Measurements from ENCODE around the gene TUSC1.
"Not testable (repeated sequence)": the region's sequence is repeated elsewhere in the genome, so short reads cannot be mapped to it uniquely, and the experiment has no call there.

The TUSC1 gene

DNA sequence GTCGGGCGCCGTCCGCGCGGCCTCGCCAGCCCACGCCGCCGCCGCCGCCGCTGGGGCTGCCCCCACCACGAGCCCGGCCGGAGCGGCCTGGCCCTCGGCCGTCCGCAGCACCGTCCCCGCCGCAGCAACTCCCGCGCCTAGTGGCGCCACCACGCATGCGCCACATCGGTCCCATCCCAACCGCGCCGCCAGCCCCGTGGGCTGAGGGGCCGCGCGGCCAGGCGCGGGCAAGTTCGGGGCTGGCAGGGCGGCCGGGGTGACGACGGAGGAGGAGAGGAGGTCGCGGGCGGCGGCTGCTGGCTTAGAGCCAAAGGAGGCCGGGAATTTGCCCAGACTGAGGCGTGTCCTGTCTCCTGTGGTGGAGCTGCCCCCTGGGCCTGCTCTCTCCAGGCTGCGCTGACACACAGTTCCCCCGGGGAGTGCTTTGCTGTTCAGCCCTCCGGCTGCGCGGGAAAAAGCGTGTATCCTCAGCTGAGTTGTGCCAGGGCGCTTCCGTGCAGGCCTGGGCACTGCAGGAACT lies at the start of gene TUSC1:
TSS of gene TUSC1 (minus strand) at position 298 of the 520 bp plus-strand sequence. CDS start at position 166, 132 bp downstream.
- DNase-seq (ENCODE audit: low read depth), result peak; percentile 64

DNA sequence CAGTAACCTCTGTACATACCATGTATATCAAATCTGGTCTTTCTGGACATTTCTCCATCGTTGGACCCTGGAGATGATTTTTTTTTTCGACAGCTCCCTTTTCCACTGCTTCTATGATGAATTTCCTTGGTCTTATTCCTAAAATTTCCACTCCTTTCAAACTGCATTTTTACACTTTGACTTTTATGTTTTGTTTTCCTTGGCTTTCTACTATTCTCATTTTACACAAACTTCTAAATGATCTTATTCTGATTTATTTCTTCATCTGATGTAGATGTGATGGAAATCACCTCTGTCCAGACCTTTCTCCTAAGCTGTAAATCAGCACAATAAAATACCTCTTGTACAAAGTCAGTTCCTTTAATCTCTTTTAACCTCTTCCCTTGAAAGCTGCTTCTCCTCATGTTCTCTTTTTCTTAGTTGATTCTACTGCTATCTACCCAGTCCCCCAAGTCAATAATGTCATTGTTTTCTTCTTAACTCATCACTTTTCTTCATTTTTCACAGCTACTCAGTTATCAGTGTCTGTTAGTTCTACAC lies 48.7 kb upstream of the TUSC1 start:
- DNase-seq (ENCODE audit: low read depth), result no peak

DNA sequence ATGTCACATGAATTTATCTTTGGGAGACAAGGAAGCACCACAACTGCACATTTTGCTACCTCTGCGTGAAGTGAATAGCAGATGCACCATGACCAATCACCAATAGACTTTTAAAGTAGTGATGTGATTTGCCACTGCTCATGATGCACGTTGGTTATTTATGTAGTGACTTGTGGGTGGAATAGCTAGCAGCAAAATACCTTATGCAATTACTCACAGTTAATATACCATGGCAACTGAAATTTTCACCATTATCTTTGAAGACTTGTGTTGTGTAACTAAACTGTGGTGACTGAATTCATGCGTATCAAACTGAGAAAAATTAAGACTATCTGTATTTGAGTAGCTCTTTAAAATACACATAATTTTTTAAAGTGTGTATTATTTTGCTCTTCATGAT lies 46.2 kb upstream of the TUSC1 start:
- DNase-seq (ENCODE audit: low read depth), result no peak

DNA sequence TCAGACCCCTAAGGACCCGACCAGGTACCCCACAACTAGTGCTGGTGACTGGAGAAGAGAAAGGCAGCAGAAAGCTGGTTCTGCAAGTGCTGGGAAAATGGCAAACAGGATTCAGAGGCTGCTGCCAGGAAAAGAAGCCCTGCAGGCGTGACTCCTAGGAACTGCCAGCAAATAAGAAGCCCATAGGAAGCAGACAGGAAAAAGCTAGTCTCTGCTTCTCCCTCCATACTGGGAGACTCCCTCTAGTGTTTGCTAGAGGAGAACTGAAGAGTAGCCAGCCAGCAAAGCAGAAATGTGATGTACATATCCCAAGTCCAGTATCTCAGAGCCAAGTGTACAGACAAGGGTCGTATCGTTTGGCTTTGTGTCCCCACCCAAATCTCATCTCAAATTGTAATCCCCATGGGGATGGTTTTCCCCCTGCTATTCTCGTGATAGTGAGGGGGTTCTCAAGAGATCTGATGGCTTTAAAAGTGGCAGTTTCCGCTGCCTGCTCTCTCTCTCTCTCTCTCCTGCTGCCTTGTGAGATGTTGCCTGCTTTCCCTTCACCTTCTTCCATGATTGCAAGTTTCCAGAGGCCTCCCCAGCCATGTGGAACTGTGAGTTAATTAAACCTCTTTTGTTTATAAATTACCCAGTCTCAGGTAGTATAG lies 38.1 kb upstream of the TUSC1 start:
- DNase-seq (ENCODE audit: low read depth), result peak; percentile 2

DNA sequence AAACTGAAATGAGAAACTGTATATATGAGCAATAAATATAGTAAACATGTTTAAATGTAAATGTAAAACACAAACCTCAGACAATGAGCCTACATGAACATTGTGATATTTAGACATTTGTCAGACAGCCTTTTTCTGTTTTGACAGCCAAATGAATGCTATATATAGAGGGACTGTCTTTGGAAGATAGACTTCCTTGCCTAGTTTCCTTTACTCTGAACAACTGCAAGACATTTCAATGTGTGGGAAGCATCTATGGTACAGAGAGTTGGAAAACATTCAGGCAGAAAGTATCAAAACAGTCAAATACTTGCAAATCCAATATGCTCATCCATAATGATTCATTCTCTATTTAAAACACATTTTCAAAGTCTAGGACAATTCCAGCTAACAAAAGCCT lies 31.7 kb upstream of the TUSC1 start:
- DNase-seq (ENCODE audit: low read depth), result no peak

DNA sequence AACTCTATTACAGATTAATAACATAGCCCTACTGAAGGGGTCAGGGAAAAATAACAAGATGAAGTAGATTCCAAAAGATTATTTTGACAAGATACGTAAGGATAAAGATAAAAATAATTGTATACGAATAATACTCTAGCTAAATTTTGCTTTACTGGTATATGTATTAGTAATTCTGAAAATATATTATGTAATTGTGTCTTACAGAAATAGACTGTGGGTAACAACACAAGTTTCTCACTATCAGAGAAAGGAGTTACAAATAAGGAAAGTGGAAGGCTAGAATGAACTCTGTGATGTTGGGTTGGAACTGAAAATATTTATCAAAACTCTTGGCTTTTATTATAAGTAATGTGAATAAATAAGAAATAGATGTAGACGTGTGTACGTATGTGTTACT lies 26.6 kb upstream of the TUSC1 start:
- no peak for DNase-seq (ENCODE audit: low read depth)

DNA sequence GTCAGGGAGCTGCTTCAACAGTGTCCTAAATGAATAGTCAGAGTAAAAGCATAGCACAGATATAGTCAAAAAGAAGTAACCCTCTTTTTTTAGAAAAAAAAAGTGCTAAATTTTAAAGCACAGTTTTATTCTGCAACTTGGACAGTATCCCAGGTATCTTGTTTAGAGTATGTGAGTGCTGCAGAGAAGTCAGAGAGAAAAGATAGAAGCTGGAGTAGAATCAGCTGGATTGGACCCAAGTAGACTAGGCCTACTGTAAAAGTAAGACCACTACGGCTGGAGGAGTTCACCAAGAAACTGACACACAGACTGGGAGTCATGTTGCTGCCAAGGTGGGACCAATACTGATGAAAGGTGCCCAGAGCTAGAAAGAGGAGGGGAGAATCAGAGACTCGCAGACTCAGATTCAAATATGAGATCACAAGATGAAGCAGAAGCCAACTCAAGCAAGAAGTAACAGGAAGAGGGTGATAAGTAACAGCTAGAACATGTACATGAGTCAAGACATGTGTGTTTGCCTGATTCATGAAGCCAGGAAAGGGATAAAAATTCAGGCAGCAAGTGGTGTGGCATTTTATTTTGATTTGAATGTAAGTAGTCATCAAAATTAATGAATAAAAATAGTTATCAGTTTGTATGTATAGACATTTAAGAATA lies 25.6 kb upstream of the TUSC1 start:
- no peak for DNase-seq (ENCODE audit: low read depth)

DNA sequence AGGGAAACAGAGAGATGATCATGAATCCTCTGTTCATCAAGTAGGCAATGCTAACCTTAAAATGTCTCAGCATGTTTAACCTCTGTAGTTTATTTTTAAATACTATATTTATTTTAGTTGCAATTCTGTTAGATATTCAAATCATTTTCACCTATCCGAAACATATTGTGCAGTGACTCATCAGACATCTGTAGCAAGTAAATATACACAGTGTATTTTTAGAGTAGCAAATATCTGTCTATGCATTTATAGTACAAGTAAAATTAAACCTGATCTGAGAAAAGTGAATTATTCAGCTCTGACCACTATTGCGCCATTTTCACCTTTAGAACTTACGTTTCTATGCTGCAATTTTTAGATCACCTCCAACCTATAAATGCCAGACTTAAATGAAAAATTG lies 24.3 kb upstream of the TUSC1 start:
- DNase-seq (ENCODE audit: low read depth), result no peak

DNA sequence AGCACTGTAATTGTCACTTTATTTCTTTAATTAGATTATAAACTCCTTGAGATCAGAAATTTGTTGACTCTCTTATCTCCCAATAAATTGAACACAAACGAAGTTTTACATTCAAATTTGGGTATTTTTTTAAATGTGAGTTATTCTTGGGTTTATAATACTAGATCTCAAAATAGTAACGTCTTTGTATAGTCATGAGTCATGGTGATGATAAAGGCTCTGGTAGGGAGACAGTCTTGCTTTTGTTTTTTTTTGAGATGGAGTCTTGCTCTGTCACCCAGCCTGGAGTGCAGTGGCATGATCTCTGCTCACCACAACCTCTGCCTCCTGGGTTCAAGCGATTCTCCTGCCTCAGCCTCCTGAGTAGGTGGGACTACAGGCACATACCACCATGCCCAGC lies 22.7 kb upstream of the TUSC1 start:
- DNase-seq (ENCODE audit: low read depth), result not testable (repeated sequence)

DNA sequence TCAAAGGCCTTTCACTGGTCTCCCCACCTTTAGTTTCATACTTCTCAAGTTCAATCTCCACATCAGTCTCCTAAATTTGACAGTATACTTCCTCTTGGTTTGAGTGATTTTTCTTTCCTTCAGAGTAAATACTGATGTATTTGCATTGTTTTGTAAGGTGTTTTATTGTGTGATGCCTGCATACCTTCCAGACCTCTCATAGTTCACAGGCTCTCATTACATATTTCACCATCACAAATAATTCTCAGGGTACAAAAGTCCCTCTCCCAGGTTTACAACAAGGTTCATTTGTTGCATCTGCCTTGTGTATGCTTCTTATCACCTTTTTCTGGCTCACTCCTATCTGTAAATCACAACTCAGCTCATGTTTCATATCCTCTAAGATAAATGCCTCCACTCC lies 22.2 kb upstream of the TUSC1 start:
- DNase-seq (ENCODE audit: low read depth), result no peak

DNA sequence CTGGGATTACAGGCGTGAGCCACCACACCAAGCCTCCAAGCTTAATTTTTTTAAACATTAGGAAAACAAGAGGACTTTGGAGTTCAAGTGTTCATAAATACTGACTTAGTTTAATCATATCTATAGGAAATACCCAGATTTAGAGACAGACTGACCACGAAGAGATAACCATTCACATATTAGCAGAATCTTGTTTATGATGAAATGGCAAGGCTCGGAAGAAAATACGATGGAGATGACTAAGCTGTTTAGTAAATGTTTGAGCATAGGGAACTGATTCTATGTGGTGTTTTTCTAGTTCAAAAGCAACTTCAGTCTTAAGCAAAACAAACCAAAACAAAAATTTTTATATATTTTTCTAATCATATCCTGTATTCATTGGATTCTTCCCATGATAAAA lies 13.5 kb upstream of the TUSC1 start:
- no peak for DNase-seq (ENCODE audit: low read depth)

DNA sequence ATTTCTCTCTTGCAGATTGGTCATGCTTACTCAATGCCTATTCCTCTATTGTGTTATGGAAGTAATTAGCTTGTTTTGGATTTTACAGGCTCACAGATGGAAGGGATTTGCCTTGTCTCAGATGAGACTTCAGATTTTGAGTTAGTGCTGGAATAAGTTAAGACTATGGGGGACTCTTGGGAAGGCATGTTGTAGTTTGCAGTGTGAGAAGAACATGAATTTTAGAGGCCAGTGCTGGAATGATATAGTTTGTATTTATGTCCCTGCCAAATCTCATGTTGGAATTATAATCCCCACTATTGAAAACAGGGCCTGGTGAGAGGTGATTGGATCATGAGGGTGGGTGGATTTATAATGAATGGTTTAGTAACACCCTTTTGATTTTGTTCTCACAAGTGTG lies 6.1 kb upstream of the TUSC1 start:
- no peak for DNase-seq (ENCODE audit: low read depth)

DNA sequence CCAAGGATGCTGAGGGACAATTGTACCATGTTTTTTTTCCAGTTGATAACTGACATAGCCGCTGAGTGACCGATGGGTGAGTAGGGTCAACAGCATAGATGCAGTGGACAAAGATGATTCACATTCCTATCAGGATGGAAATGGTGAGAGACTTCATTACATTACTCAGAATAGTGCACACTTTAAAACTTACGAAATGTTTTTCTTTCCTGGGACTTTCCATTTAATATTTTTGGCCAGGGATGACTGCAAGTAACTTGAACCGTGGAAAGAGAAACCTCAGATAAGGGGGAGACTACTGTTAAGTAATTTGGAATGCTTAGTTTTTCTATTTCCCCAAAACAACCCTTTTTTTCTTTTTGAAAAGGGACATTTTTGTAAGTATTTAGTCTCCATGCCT lies 3.0 kb upstream of the TUSC1 start:
- no peak for DNase-seq (ENCODE audit: low read depth)

DNA sequence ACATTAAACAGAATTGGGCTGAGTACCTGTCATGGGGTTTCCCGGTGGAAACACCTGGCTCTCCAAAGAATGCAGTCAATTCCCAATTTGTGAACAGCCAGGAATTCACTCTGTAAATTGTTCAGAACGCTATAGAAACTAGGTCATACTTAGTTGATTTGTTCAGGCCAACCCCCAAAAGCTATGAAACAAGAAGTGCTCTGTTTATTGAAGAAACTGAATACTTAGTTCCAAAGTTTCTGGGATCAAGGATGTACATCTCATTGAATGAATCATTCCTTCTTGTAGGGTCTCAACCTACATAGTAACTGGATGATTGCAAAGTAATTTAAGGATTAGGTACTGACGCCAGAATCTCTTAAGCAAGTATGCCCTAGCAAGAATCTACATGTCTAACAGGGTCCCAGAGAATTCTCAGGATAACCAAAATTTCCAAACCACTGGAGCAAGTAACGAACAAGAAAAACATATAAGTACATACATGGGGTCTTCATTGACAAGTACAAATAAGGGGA lies 659 bp upstream of the TUSC1 start:
- DNase-seq (ENCODE audit: low read depth), result no peak

DNA sequence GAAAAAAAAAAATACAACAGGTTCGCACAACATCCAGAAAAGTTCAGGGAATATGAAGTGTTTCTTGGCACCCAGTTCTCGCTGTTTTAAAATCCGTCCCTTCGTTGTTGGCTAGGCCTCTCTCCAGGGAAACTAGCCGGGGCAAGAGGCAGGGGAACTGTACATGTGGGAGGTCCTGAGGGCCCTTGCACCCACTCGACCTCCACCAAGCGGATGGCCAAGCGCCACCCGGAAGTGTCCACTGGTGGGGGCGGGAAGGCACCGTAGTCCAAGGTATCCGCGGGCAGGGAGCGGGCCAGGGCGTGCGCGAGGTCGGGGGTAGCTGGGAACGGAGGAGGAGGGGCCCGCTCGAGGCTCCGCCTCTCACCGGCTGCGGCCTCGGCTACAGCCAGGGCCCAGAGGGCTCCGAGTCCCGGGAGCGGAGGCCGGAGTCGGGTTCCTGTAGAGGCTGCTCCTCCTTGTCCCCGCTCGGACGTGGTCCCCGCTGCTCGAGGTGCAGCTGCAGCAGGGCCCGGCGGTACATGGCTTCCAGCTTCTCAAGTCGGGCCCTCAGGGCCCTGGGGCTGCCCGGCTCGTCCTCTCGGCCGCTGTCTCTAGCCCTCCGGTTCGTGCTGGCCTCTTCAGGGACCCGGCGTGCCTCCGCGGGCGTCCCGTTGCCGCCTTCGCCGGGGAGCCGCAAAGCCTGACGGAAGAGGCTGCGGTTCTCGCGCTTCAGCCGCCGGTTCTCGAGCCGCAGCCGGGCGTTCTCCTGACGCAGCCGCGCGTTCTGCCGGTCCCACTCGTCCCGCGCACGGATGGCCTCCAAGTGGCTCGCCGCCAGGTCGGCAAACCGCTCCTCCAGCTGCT lies 720 bp downstream of the TUSC1 start:
- DNase-seq (ENCODE audit: low read depth), result peak; percentile 36

DNA sequence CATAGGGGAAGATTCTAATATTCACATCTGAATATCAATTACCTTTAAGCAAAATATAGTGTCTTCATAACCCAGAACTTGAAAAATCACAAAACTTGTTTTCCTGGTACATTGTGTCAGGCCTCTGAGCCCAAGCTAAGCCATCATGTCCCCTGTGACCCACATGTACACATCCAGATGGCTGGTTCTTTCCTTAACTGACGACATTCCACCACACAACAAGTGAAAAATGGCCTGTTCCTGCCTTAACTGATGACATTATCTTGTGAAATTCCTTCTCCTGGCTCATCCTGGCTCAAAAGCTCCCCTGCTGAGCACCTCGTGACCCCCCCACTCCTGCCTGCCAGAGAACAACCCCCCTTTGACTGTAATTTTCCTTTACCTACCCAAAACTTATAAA lies 2.4 kb downstream of the TUSC1 start:
- DNase-seq (ENCODE audit: low read depth), result not testable (repeated sequence)

DNA sequence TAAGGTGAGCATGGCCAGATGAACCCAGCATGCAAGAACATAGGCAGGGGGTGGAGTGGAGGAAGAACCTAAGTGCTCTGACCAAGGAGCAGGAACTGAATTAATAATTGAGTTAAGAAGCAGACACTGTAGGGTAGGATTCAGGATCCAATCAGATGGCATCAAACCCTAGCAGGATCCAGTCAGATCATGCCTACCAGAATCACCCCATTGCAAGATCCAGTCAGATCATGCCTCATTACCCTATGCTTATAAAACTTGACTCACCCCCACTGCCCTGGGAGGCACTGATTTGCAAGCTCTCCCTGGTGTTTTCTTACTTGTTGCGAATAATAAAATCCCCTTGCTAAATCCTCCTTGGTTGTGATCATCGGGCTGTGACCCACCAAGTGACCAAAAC lies 19.7 kb downstream of the TUSC1 start:
- no peak for DNase-seq (ENCODE audit: low read depth)

DNA sequence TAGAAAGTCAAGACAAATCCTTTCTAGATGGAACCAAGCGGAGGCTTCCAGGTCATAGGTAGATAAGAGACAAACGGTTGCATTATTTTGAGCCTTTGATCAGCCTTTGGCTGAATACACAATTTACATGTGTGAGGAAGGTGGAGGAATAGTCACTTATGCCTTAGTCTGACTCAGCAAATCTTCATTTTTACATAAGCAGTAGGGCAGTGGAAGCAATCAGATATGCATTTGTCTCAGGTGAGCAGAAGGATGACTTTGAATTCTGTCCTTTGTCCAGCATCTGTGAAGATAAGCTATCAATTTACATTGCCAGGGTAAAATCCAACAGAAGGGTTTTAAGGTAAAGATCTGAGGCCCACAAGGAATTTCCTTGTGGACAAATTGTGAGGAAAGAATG lies 23.8 kb downstream of the TUSC1 start:
- no peak for DNase-seq (ENCODE audit: low read depth)

DNA sequence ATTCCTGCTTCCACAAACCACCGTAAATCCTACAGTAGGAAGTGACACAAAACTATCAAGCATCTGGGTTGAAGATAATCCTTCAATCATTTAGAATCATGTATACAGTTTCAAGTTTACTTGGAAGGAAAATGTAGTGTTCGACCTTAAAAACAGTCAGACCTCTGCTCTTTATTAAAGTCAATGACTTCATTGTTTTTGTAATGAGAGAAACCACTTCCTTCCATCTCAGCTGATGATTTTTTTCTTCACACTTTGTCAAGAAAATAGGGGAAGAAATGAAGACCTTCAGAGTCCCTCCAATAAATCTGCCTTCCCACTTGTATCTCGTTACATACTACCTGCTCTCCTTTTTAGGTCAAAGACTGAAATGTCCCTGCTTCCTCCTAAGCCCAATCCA lies 30.1 kb downstream of the TUSC1 start:
- DNase-seq (ENCODE audit: low read depth), result no peak

DNA sequence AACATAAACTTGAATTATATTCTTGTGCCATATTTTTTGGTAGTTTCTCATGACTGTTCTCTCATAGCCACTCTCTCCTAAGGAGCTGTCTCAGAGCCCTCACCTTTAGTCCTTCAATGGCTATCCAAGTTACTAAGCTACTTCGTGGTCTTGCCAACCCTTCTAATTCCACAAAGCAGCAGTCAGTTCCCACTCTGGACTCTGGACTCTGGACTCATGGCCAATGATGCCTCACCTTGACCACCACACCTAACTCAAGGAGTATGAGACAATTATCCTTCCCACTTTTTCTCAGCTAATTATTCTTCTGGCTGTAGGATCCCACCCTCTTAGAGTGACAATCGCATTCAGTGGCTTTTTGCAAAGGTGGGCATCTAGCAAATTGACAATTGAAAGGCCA lies 42.2 kb downstream of the TUSC1 start:
- DNase-seq (ENCODE audit: low read depth), result no peak

DNA sequence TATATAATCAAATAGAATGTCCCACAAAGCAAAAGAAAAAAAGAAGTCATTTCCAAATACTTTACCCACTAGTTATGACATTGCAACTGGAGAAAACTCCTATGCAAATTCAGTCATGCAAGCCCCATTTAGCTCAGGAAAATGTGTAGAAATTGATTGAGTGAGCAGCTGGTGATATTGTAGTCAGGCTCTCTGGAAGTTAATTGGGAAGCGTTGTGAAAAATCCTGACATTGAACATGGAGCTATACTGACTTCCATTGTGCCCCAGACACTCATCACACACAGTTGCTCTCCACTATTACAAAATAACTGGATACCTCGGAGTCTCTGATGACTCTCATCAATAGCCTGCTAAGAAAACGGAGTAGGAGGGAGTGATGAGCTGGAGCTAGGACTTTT lies 49.0 kb downstream of the TUSC1 start:
- no peak for DNase-seq (ENCODE audit: low read depth)
